ENCODE data around the gene ITGB6. TPM values are rescaled to one million over a fixed set of nuclear protein-coding genes. Genes with fewer than 3 reads are reported as not detected.

Gene ITGB6
- total and polyA plus RNA-seq, 2 of the 8 experiments (the other 6 are each of a cell fraction or from before 2014, with no cell fraction given) = not detected

DNA sequence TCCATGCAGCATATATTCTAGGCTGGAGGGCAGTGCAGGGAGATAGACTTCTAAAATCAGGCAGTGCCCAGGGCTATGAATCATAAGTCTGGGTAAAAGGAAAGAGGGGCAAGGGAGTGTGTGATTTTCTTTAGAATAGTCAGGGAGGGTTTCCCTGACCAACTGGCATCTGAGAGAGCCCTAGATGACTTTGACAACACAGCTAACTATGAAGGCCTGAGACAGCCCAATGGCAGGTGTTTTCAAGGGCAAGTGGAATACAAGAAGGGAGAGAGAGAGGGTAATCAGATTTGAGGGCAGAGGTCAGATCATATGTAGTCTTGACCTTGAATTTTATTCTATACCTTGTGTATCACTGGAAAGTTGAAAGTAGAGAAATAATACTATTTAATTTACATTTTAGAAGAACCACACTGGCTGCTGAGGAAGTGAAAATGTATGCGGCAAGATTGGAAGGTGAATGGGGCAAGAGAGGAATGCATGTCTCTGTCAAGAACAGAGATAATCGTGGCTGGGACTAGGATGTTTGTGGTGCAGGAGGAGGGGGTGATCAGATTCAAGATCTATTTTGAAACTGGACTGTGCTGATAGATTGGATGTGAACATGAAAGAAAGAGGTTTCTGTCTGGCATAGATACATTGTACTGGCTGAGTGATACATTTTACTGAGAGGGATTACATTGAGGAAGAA, 1.9 kb upstream of the ITGB6 start (continued):
- TF ChIP-seq RNF2 (IDR thresholded peaks at IDR 0.05; ENCODE audit: borderline replicate concordance, low read depth, low read length, missing control alignments, poor library complexity, severe bottlenecking) (no peak), CTBP2 (IDR thresholded peaks at IDR 0.05; ENCODE audit: borderline replicate concordance, insufficient read depth, insufficient read length, low read length) (no peak), GABPA (IDR thresholded peaks at IDR 0.05; ENCODE audit: borderline replicate concordance, insufficient read depth, low read length) (no peak), SIN3A (conservative IDR thresholded peaks at IDR 0.05 in 1 of 2, IDR thresholded peaks at IDR 0.05 in 1 of 2; ENCODE audit: low read depth in 1 of 2, low read length in 2 of 2) (no peak), RXRA (IDR thresholded peaks at IDR 0.05; ENCODE audit: insufficient read depth, low read depth, low read length) (no peak)
- TF ChIP-seq, protein P1, sequence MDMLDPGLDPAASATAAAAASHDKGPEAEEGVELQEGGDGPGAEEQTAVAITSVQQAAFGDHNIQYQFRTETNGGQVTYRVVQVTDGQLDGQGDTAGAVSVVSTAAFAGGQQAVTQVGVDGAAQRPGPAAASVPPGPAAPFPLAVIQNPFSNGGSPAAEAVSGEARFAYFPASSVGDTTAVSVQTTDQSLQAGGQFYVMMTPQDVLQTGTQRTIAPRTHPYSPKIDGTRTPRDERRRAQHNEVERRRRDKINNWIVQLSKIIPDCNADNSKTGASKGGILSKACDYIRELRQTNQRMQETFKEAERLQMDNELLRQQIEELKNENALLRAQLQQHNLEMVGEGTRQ (IDR thresholded peaks at IDR 0.05; ENCODE audit: low read length) = no peak
- TF ChIP-seq, protein P2, sequence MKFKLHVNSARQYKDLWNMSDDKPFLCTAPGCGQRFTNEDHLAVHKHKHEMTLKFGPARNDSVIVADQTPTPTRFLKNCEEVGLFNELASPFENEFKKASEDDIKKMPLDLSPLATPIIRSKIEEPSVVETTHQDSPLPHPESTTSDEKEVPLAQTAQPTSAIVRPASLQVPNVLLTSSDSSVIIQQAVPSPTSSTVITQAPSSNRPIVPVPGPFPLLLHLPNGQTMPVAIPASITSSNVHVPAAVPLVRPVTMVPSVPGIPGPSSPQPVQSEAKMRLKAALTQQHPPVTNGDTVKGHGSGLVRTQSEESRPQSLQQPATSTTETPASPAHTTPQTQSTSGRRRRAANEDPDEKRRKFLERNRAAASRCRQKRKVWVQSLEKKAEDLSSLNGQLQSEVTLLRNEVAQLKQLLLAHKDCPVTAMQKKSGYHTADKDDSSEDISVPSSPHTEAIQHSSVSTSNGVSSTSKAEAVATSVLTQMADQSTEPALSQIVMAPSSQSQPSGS (IDR thresholded peaks at IDR 0.05; ENCODE audit: low read length) = no peak

Measured in H1 (cell line).